Osteoblast (primary cell): ENCODE results near the gene CFAP161. TPM values are rescaled to one million over a fixed set of nuclear protein-coding genes. Genes with fewer than 3 reads are reported as not detected.

Source experiments
- DNase-seq: peaks from one replicate; pipeline ENCODE4 v3.0.0; 2011; ENCODE audit warnings: low spot score, mixed read lengths; ENCODE audit not compliant: insufficient read length; ENCODE audit errors: missing footprints
- H2AFZ ChIP-seq: 2 replicates; pipeline ENCODE4 v1.6.0; 2011; ENCODE audit warnings: mild to moderate bottlenecking, low read length
- H3K27ac ChIP-seq: 2 replicates; pipeline ENCODE4 v1.5.1; 2011; ENCODE audit warnings: mild to moderate bottlenecking, low read depth, low read length, moderate library complexity
- H3K27me3 ChIP-seq: 2 replicates; pipeline ENCODE4 v1.6.0; 2012; ENCODE audit warnings: mild to moderate bottlenecking, control low read depth, inconsistent platforms, low read length, moderate library complexity; ENCODE audit not compliant: insufficient read depth
- H3K36me3 ChIP-seq: 2 replicates; pipeline ENCODE4 v1.5.1; 2011; ENCODE audit warnings: mild to moderate bottlenecking, low read length, control low read depth, moderate library complexity; ENCODE audit not compliant: insufficient read depth
- H3K4me1 ChIP-seq: 2 replicates; pipeline ENCODE4 v1.5.1; 2011; ENCODE audit warnings: mild to moderate bottlenecking, low read length, control low read depth, moderate library complexity; ENCODE audit not compliant: insufficient read depth
- H3K4me2 ChIP-seq: 2 replicates; pipeline ENCODE4 v1.6.0; 2011; ENCODE audit warnings: mild to moderate bottlenecking, low read length; ENCODE audit not compliant: insufficient read depth
- H3K4me3 ChIP-seq: fragments of 200-600 bp; sonication (generic); 3 replicates; pipeline ENCODE4 v1.5.1; 2012; ENCODE audit warnings: mild to moderate bottlenecking, low read length, inconsistent platforms; ENCODE audit not compliant: insufficient read depth
- H3K79me2 ChIP-seq: 2 replicates; pipeline ENCODE4 v1.6.0; 2012; ENCODE audit warnings: mild to moderate bottlenecking, low read length, control low read depth, inconsistent platforms; ENCODE audit not compliant: insufficient read depth
- H3K9me3 ChIP-seq: 2 replicates; pipeline ENCODE4 v1.5.1; 2011; ENCODE audit warnings: low read depth, low read length, control low read depth
- H4K20me1 ChIP-seq: 2 replicates; pipeline ENCODE4 v1.6.0; 2012; ENCODE audit warnings: mild to moderate bottlenecking, low read length, control low read depth; ENCODE audit not compliant: insufficient read depth
- total RNA-seq: library from RNA; depleted of rRNA; stranded (reverse); fragments of >200 nt; gene quantifications from 2 replicates; pipeline ENCODE4 v1.2.3, GENCODE V29; 2012
- TF ChIP-seq, protein P1 (sequence below): IDR thresholded peaks from 2 replicates; pipeline ENCODE4 v1.5.1; 2011; ENCODE audit warnings: mild to moderate bottlenecking, low read depth, low read length, moderate library complexity; ENCODE audit errors: extremely low read depth

CFAP161 gene
- total RNA-seq, 1 donor = under 0.01 TPM

DNA sequence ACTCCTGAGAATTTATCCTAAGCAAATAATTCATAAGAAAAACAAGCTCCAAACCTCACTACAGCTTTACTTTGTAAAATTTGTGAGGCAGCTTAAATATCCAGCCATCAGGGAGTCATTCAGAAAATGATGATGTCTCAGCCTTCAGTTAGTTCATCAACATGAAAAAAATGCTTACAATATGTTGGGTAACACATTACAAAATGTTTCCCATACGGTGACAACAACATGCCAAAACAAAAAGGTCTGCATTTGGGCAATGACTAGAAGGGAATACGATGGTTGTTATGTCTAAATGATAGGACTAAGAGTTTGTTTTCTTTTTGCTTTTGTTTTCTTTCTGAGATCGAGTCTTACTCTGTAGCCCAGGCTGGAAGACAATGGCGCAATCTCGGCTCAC, 47.0 kb upstream of the CFAP161 start:
- H3K36me3 ChIP-seq = no peaks in the 10 kb centered on the region
- H3K27me3 ChIP-seq = peaks cover 21% of the 10 kb centered on the region
- peaks cover 4% of the 10 kb centered on the region for H3K4me1 ChIP-seq
- H2AFZ ChIP-seq = no peak overlapping the region
- H4K20me1 ChIP-seq = no peaks in the 10 kb centered on the region
- H3K27ac ChIP-seq = no peak overlapping the region
- H3K79me2 ChIP-seq = no peaks in the 10 kb centered on the region
- no peaks in the 10 kb centered on the region for H3K9me3 ChIP-seq
- no peak overlapping the region for H3K4me2 ChIP-seq
- no peak for DNase-seq
- TF ChIP-seq, protein P1, sequence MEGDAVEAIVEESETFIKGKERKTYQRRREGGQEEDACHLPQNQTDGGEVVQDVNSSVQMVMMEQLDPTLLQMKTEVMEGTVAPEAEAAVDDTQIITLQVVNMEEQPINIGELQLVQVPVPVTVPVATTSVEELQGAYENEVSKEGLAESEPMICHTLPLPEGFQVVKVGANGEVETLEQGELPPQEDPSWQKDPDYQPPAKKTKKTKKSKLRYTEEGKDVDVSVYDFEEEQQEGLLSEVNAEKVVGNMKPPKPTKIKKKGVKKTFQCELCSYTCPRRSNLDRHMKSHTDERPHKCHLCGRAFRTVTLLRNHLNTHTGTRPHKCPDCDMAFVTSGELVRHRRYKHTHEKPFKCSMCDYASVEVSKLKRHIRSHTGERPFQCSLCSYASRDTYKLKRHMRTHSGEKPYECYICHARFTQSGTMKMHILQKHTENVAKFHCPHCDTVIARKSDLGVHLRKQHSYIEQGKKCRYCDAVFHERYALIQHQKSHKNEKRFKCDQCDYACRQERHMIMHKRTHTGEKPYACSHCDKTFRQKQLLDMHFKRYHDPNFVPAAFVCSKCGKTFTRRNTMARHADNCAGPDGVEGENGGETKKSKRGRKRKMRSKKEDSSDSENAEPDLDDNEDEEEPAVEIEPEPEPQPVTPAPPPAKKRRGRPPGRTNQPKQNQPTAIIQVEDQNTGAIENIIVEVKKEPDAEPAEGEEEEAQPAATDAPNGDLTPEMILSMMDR = no peak
- H3K4me3 ChIP-seq = no peak overlapping the region

DNA sequence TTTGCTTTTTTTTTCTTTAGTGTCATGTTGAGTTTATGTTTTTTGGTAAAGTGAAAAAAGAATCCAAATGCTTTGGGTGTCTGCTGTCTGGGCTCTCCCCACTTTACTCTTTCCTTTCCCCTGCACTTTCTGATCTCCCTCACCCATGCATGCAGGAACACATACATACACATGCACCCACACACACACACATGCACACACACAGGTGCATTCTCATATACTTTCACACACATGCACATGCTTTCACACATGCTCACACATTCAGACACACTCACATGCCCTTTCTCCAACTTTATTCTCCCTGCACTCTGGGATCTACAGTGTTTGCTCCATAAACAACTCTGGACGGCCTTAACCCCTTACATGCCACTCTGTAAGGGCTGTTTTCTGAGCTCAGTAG, 46.4 kb upstream of the CFAP161 start:
- no peaks in the 10 kb centered on the region for H3K36me3 ChIP-seq
- H3K27me3 ChIP-seq = peaks cover 21% of the 10 kb centered on the region
- H3K4me1 ChIP-seq = peaks cover 9% of the 10 kb centered on the region
- TF ChIP-seq, protein P1 = no peak
- H3K79me2 ChIP-seq = no peaks in the 10 kb centered on the region
- H2AFZ ChIP-seq = no peak overlapping the region
- no peak for DNase-seq
- no peak overlapping the region for H3K4me2 ChIP-seq
- no peak overlapping the region for H3K4me3 ChIP-seq
- H3K27ac ChIP-seq = no peak overlapping the region
- H4K20me1 ChIP-seq = no peaks in the 10 kb centered on the region
- no peaks in the 10 kb centered on the region for H3K9me3 ChIP-seq

DNA sequence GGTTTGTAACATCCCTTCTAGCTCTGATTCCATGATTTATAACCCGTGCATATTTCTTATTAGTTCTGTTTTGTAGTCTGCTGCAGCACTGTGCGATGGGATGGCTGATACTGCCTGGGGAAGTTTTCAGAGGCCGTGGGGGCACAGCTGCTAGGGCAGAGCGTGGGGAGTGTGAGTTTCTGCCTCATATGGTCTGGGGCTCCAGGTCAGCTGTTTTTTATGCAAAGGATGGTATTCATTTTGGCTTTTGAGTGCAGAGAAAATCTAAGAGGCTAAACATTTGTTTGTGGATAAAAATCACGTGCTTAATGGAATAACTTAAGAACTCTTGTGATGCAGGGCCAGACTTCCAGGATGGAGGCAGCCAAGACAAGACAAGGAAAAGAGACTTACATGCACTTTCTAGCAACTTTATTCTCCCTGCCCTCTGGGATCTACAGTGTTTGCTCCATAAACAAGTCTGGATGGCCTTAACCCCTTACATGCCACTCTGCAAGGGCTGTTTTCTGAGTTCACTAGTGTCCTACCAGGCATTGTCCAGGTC, 45.5 kb upstream of the CFAP161 start:
- Histone ChIP-seq H2AFZ (no peak overlapping the region), H3K27me3 (peaks cover 21% of the 10 kb centered on the region), H3K4me2 (no peak overlapping the region), H4K20me1 (no peaks in the 10 kb centered on the region), H3K9me3 (no peaks in the 10 kb centered on the region), H3K27ac (no peak overlapping the region), H3K4me3 (no peak overlapping the region), H3K36me3 (no peaks in the 10 kb centered on the region), H3K4me1 (peaks cover 12% of the 10 kb centered on the region), H3K79me2 (no peaks in the 10 kb centered on the region)
- TF ChIP-seq, protein P1 = no peak
- DNase-seq = no peak

DNA sequence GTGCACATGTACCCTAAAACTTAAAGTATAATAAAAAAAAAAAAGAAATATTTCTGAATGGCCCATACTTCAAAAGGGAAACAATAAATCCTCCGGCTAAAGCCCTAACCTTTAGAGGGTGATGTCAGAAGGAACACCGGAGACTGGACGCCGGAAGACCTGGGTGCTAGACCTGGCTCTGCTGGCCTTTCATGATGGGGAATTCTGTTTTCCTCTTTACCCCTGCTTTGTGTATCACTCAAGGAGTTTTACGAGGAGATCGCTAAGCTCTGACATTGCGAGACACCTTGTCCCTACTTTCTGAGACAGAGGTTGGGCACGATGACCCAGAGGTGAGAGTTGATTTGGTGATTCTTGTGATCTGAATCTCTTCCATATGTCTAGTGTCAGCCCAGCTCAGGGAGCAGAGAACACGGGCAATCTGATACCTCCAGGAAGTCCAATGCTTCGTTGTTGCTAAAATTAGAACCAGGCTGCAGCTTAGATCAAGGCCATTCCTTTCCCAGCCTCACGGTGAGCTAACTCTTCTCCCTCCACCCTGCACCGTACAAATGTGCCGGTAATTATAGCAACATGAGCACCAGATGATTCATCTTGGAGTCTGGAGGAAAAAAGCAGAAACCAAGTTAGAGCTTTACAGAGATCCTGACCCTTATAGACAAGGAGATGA, 42.0 kb upstream of the CFAP161 start:
- Histone ChIP-seq H4K20me1 (no peaks in the 10 kb centered on the region), H3K27ac (peak overlapping the region; percentile 88), H3K4me2 (peak overlapping the region; percentile 67), H3K9me3 (no peaks in the 10 kb centered on the region), H3K36me3 (no peaks in the 10 kb centered on the region), H2AFZ (peak overlapping the region; percentile 61), H3K4me3 (peak overlapping the region; percentile 44), H3K4me1 (peaks cover 12% of the 10 kb centered on the region), H3K27me3 (peaks cover 21% of the 10 kb centered on the region), H3K79me2 (no peaks in the 10 kb centered on the region)
- TF ChIP-seq, protein P1 = no peak
- peak; percentile 92 for DNase-seq
